NCI-H345 (cell line): ENCODE data around the gene PTPRE.
"Not testable (repeated sequence)": the region's sequence is repeated elsewhere in the genome, so short reads cannot be mapped to it uniquely, and the experiment has no call there.

Experiments
- DNase-seq: peaks from one replicate; lab custom pipeline; 2025; lab: John Stamatoyannopoulos, UW

PTPRE gene

DNA sequence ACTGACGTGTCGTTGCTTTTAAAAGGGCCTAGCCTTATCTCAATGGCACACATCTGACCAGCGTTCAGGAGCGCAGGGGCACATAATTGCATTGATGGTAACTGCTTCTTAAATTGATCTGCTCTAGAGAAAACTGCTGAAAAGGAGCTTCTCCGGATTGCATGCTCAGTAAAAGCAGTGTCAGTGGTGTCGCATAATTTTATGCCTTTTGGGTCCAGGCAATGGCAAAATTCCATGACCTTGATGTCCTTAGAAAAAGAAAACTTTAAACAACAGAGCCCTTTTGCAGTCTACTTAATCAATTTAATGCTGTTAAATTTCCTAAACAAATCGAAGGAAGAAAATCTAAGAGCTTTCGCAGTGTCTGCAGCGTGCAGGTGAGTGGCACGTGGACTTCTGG, 75.7 kb downstream of the PTPRE start:
- DNase-seq = no peak

DNA sequence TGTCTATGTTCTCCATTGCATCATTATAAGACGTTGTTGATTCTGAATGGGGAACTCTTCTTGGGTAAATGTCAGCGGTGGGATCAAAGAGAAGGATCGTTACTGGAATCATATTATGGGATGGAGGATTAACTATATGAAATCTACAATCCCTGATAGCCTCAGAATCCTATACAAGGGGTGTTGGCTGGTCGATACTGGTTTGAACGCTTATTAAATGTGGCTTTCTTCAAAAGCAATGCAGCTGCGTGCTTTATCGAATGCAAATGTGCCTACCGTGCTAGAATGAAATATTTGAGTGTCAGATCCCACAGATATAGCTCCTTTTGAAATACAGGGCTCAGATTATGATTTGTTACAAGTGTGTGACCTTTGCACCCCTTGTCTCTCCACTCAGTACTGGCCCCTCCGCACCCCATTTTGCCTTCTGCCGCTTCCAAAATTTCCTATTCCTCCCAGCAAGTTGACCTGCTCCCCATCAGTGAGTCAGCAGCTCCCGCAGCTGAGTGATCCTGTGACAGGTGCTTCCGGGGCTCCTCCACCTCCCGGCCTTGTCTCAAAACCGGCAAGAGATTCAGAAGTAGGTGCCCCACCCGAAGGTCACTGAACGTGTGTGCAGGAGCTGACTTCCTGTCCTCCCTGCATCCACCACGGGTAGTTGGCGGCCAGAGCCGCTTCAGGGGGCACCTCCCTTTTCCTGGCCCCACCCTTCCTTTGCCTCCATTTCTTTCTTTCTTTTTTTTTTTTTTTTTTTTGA, 76.6 kb downstream of the PTPRE start:
- no peak for DNase-seq

DNA sequence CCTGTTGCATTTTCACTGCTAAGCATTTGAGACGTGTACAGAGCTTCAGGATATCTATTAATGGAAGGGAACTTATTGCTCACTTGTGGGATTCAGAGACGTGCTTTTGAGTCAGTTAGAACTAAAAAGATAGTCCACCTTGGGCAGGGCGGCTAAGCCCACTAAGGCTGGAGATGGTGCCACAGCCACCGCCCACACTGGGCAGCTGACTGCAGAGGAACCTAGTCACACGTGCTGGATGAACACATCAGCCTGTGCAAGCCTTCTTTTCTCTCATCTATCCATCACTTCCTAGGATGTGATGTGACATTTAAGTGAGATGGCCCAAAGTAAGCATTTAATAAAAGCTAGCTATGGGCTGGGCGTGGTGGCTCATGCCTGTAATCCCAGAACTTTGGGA, 78.0 kb downstream of the PTPRE start:
- DNase-seq = no peak

DNA sequence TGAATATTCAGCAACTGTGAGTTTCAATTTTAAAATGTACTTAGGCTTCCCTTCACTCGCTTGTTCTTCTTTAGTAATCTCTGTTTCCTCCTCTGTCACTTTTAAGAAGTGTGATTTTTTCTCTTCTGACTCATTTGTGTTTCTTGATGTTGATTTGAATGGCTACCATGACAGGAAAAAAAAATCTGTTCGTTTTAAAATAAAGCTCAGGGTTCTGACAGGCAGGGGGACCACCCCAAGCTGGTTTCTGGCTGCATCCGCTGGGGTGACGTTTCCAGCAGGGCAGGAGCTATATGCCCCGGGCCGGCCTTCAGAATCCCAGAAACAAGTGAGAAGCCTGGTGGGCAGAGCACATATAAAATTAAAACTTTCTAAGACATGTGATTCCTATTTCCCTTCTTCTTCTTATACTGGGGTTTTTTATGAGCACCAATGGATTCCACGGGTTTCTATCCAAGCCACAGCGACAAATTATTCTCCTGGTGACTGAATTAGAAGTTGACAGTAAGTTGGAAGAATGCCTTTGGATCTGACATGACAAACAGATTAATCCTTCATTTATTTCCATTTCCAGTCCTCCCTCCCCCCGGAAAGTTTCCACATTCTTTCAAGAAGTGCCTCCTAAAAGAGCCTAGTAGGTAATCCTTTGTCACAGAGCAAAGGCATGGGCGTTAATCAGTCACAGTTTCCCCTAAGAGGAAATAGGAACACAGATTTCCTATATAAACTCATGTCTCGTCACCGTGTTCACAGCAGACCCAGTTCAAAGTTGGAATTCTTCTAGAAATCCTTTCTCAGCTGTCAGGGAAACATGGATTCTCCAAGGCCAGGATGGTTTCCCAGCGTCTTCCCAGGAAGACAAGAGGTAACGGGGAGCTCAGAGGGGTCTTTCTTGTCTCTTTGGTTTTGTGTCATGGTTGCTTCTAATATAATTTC, 79.9 kb downstream of the PTPRE start:
- no peak for DNase-seq

GRCh38 chr10:127987467-127988380, 80.8 kb downstream of the PTPRE start:
- no peak for DNase-seq

DNA sequence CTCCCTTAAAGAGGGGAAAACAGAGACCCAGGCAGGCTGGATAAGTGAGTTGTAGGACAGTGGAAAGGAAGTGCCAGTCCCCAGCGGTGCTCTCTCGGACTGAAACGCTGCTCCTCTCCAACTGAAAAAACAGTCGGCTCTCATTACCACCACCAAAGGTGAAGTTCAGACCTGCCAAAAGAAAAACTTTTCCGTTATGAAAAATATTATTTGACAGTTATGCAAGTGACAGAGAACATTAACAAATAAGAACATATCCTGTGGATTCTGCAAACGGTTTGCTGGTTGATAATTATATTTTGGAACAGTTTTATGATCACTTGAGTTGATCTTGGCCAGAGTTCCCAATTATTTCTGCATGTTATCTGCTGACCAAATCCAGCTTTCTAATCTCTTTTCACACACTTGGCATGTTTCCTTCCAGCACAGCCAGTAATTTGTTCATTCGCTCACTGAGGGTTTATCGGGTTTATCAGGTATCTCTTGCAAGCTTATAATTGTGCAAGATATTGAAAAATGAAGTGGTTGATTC, 82.6 kb downstream of the PTPRE start:
- no peak for DNase-seq

DNA sequence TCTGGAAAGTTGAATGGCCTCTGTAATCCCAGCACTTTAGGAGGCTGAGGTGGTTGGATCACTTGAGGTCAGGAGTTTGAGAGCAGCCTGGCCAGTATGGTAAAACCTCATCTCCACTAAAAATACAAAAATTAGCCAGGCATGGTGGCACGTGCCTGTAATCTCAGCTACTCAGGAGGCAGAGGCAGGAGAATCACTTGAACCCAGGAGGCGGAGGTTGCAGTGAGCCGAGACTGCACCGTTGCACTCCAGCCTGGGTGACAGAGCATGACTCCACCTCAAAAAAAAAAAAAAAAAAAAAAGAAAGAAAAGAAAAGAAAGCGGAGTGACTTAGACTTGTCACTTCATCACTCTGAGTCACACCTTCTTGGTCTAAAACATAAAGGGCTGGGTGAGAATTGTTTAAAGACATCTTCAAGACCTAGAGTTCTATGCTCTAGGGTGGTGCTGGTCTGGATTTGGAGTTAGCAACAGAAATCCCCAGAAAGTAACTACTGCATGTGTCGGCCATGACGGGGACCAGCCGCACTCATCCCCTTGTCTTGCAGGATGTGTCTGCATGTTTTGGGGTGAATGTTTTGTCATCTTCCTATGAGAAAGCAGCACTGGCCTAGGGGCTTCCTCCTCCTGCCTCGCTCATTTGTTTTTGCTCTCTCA, 83.4 kb downstream of the PTPRE start:
- DNase-seq = not testable (repeated sequence)

DNA sequence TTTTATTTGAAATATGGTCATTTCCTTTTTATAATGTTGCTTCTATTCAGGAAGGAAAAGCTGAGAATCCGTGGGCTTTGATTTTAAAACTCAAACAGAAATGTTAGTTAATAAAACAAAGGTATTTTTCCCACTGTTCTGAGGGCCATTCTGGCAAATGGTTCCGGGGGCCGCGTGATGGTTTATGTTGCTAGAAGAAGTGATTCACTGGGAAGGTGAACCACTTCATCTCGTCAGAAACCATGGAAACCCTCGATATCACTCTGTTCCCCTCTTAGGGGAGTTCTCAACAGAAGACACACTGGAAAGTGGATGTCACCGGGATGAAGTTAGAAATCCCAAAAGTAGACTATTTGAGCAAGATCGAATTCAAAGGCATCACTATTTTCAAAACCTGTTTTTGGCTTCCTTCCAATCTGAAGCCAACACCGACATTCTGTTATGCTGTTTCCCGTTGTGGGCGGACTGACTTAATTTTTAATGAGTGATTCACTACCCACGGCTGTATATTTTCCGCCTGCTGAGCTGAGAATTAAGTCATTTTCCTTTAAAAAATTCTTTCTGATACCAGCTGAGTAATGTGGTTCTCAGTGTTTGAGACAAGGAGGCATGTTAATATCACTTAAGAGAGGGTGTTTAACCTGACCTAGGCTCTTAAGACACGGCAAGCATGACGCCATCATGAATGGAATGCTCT, 84.1 kb downstream of the PTPRE start:
- DNase-seq = no peak

GRCh38 chr10:127991543-127992255, 84.8 kb downstream of the PTPRE start:
- no peak for DNase-seq

GRCh38 chr10:127992376-127992775, 85.5 kb downstream of the PTPRE start:
- DNase-seq = no peak

GRCh38 chr10:127993056-127993690, 86.3 kb downstream of the PTPRE start:
- DNase-seq = no peak

DNA sequence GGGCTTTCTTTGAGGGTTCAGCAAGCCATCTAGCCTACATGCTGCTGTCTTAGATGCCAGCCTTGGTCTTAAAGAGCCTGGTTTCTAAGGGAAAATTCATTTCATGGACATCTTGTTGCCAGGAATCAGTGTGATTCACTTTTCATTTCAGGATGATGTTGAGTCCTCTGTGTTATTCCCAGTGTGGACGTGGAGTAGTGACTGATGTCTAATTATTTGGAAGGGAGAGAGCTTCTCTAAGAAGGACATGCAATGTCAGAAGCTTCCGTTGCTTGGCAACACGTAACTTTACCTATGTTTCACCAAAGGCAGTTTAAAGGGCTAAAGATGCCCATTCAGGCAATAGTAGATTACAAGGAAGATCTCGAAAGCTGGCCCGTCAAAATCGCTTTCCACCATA, 89.0 kb downstream of the PTPRE start:
- DNase-seq = no peak

- no peak for DNase-seq
Measured at GRCh38 chr10:127996586-127996985, 89.7 kb downstream of the PTPRE start.

- DNase-seq = no peak
Measured at GRCh38 chr10:127997271-127997670, 90.4 kb downstream of the PTPRE start.

- DNase-seq = no peak
Measured at GRCh38 chr10:127997937-127998336, 91.0 kb downstream of the PTPRE start.

DNA sequence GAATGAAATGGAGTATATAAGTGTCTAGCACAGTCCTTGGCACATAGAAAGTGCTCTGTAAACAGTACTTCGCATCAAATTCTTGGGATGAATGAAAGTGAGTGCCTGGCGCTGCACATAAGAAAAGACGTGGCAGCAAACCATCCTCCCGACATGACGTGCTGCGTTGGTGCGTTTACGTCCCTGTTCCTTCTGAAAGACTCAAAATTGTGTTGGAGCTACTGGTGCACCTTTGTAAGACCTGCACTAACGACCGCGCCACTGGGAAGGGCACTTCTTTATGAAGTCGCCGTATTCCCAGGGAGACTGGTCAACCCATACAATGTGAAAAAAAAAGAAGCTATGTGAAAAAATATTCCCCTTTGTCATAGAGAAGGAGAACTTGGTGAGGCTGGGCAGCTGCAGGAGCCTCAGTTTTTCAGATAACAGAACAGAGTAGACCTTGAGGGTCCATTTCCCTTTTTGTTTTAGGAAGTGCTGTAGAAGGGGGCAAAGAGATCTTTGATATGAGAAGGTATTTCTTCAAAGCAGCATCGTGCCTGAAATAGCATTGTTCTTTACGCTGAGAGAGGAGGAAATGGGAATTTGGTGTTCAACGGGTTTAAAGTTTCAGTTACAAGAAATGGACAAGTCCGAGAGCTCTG, 91.7 kb downstream of the PTPRE start:
- DNase-seq = no peak

DNA sequence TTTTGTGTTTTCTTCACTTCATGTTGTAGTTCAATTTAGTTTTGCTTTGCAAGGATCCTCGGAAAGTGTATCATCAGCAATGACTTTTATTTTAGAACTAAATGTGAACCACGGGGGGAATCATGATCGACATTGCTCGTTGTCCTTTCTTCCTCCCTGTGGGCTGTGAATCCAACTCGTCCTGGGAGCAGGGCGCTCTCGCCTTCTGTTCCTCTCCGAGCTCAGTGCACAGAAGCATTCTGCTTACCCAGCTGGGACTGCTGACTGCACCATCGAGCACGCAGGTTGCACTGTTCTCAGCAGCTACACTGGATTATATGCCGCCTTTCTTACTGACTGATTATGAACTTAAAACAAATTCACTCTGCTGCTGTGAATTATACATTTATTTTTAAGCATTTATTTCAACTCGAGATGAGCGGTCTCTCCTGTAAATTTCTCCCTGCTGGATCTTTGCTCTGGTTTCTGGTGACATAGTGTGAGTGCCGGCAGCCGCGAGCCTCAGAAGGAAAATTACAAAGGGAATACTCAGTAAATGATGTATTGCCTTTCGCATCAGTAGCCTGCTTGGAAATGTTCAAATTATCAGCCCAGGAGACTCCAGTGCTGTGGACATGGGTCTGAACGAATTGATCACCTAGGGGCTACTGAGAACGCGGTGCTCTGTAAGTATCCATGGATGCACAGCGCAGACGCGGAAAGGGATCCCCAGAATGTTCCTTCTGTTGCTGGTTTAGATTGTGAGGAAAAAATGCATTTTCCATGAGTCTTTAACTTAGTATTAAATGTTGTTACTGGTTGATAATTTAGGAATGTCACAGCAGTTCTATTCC, 92.6 kb downstream of the PTPRE start:
- no peak for DNase-seq
